Neural cell (in vitro differentiated cells): Measurements from ENCODE around the gene USP9X.

ENCODE experiments used
- EP300 ChIP-seq: fragments of 450-650 bp; conservative IDR thresholded peaks from 2 replicates; pipeline ENCODE4 v1.6.1; 2014; ENCODE audit warnings: antibody characterized with exemption, mild to moderate bottlenecking, moderate library complexity; ENCODE audit not compliant: poor library complexity, severe bottlenecking
- EZH2 ChIP-seq: fragments of 200-600, 300-800 bp; shearing (Covaris generic), sonication (generic); IDR thresholded peaks from 2 replicates; pipeline ENCODE4 v1.6.1; 2014; ENCODE audit warnings: antibody characterized with exemption, low read length, borderline replicate concordance, mild to moderate bottlenecking; ENCODE audit not compliant: insufficient read depth, poor library complexity, severe bottlenecking
- MXI1 ChIP-seq: fragments of 450-650 bp; conservative IDR thresholded peaks from 2 replicates; pipeline ENCODE4 v1.6.1; 2014; ENCODE audit warnings: antibody characterized with exemption, mild to moderate bottlenecking; ENCODE audit not compliant: poor library complexity, severe bottlenecking
- POLR2AphosphoS5 ChIP-seq: IDR thresholded peaks from 2 replicates; pipeline ENCODE4 v1.6.1; 2012
- RAD21 ChIP-seq: fragments of 450-650 bp; conservative IDR thresholded peaks from 2 replicates; pipeline ENCODE4 v1.6.1; 2014; ENCODE audit warnings: antibody characterized with exemption, mild to moderate bottlenecking, moderate library complexity
- SMC3 ChIP-seq: fragments of 450-650 bp; conservative IDR thresholded peaks from 2 replicates; pipeline ENCODE4 v1.6.1; 2014; ENCODE audit warnings: antibody characterized with exemption, mild to moderate bottlenecking, moderate library complexity; ENCODE audit not compliant: poor library complexity
- TAF1 ChIP-seq: IDR thresholded peaks from 2 replicates; pipeline ENCODE4 v1.6.1; 2012; ENCODE audit warnings: low read depth
- TF ChIP-seq, protein P1 (sequence below): IDR thresholded peaks from 2 replicates; pipeline ENCODE4 v1.6.1; 2012; ENCODE audit warnings: borderline replicate concordance
- TF ChIP-seq, protein P2 (sequence below): fragments of 450-650 bp; IDR thresholded peaks from 2 replicates; pipeline ENCODE4 v1.5.1; 2014; ENCODE audit warnings: antibody characterized with exemption, mild to moderate bottlenecking, moderate library complexity; ENCODE audit not compliant: poor library complexity, severe bottlenecking

- TF ChIP-seq, protein P1, sequence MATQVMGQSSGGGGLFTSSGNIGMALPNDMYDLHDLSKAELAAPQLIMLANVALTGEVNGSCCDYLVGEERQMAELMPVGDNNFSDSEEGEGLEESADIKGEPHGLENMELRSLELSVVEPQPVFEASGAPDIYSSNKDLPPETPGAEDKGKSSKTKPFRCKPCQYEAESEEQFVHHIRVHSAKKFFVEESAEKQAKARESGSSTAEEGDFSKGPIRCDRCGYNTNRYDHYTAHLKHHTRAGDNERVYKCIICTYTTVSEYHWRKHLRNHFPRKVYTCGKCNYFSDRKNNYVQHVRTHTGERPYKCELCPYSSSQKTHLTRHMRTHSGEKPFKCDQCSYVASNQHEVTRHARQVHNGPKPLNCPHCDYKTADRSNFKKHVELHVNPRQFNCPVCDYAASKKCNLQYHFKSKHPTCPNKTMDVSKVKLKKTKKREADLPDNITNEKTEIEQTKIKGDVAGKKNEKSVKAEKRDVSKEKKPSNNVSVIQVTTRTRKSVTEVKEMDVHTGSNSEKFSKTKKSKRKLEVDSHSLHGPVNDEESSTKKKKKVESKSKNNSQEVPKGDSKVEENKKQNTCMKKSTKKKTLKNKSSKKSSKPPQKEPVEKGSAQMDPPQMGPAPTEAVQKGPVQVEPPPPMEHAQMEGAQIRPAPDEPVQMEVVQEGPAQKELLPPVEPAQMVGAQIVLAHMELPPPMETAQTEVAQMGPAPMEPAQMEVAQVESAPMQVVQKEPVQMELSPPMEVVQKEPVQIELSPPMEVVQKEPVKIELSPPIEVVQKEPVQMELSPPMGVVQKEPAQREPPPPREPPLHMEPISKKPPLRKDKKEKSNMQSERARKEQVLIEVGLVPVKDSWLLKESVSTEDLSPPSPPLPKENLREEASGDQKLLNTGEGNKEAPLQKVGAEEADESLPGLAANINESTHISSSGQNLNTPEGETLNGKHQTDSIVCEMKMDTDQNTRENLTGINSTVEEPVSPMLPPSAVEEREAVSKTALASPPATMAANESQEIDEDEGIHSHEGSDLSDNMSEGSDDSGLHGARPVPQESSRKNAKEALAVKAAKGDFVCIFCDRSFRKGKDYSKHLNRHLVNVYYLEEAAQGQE = no peak
- no peak for TF ChIP-seq TAF1
- TF ChIP-seq, protein P2, sequence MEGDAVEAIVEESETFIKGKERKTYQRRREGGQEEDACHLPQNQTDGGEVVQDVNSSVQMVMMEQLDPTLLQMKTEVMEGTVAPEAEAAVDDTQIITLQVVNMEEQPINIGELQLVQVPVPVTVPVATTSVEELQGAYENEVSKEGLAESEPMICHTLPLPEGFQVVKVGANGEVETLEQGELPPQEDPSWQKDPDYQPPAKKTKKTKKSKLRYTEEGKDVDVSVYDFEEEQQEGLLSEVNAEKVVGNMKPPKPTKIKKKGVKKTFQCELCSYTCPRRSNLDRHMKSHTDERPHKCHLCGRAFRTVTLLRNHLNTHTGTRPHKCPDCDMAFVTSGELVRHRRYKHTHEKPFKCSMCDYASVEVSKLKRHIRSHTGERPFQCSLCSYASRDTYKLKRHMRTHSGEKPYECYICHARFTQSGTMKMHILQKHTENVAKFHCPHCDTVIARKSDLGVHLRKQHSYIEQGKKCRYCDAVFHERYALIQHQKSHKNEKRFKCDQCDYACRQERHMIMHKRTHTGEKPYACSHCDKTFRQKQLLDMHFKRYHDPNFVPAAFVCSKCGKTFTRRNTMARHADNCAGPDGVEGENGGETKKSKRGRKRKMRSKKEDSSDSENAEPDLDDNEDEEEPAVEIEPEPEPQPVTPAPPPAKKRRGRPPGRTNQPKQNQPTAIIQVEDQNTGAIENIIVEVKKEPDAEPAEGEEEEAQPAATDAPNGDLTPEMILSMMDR = no peak
- TF ChIP-seq EP300 = no peak
- no peak for TF ChIP-seq POLR2AphosphoS5
- TF ChIP-seq EZH2 = no peak
- TF ChIP-seq MXI1 = no peak
- no peak for TF ChIP-seq RAD21
- TF ChIP-seq SMC3 = no peak
Measured at GRCh38 chrX:41128955-41129354, 43.7 kb downstream of the USP9X start.
